Measurements from ENCODE around the gene CCNL2.

The CCNL2 gene

GRCh38 chr1:1342584-1343115 is 56.5 kb downstream of the CCNL2 start:
- TF ChIP-seq CTCF (IDR thresholded peaks at IDR 0.05; ENCODE audit: low read depth, low read length): no peak
- DNase-seq (ENCODE audit: low read depth, low spot score): no peak
- H3K4me3 ChIP-seq (ENCODE audit: low read depth, low read length): no peak overlapping the region
- in situ Hi-C loops (cut with HindIII; ENCODE audit: low sequenced_read_pairs): no loop called here

GRCh38 chr1:1342061-1342562 is 57.0 kb downstream of the CCNL2 start:
- DNase-seq (ENCODE audit: low read depth, low spot score): no peak
- in situ Hi-C loops (cut with HindIII; ENCODE audit: low sequenced_read_pairs): no loop called here
- no peak overlapping the region for H3K4me3 ChIP-seq (ENCODE audit: low read depth, low read length)
- TF ChIP-seq CTCF (IDR thresholded peaks at IDR 0.05; ENCODE audit: low read depth, low read length): no peak

GRCh38 chr1:1341549-1342021 is 57.5 kb downstream of the CCNL2 start:
- H3K4me3 ChIP-seq (ENCODE audit: low read depth, low read length): no peak overlapping the region
- in situ Hi-C loops (cut with HindIII; ENCODE audit: low sequenced_read_pairs): no loop called here
- no peak for DNase-seq (ENCODE audit: low read depth, low spot score)
- TF ChIP-seq CTCF (IDR thresholded peaks at IDR 0.05; ENCODE audit: low read depth, low read length): no peak

GRCh38 chr1:1340791-1341548 is 58.2 kb downstream of the CCNL2 start:
- DNase-seq (ENCODE audit: low read depth, low spot score): no peak
- in situ Hi-C loops (cut with HindIII; ENCODE audit: low sequenced_read_pairs): no loop called here
- no peak for TF ChIP-seq CTCF (IDR thresholded peaks at IDR 0.05; ENCODE audit: low read depth, low read length)
- no peak overlapping the region for H3K4me3 ChIP-seq (ENCODE audit: low read depth, low read length)

GRCh38 chr1:1340185-1340584 is 59.0 kb downstream of the CCNL2 start:
- no peak overlapping the region for H3K4me3 ChIP-seq (ENCODE audit: low read depth, low read length)
- no peak for DNase-seq (ENCODE audit: low read depth, low spot score)
- TF ChIP-seq CTCF (IDR thresholded peaks at IDR 0.05; ENCODE audit: low read depth, low read length): no peak
- in situ Hi-C loops (cut with HindIII; ENCODE audit: low sequenced_read_pairs): no loop called here

- no peak overlapping the region for H3K4me3 ChIP-seq (ENCODE audit: low read depth, low read length)
- no peak for DNase-seq (ENCODE audit: low read depth, low spot score)
- no peak for TF ChIP-seq CTCF (IDR thresholded peaks at IDR 0.05; ENCODE audit: low read depth, low read length)
- in situ Hi-C loops (cut with HindIII; ENCODE audit: low sequenced_read_pairs): no loop called here
Measured at GRCh38 chr1:1338278-1338677, 60.9 kb downstream of the CCNL2 start.
